ENCODE results near the gene SIX1. TPM values are rescaled to one million over a fixed set of nuclear protein-coding genes. Genes with fewer than 3 reads are reported as not detected.

The SIX1 gene
- total RNA-seq, 1 experiment from 2014 or later: 2.5 TPM

- TF ChIP-seq FOSL1 (IDR thresholded peaks at IDR 0.05; ENCODE audit: low read depth) (no peak), SIN3A (IDR thresholded peaks at IDR 0.05; ENCODE audit: low read depth) (no peak), MAX (IDR thresholded peaks at IDR 0.05) (no peak), SRF (IDR thresholded peaks at IDR 0.05; ENCODE audit: low read depth) (no peak), POLR2A (IDR thresholded peaks at IDR 0.05; ENCODE audit: borderline replicate concordance, extremely low read depth, insufficient read depth, insufficient read length) (no peak), POLR2AphosphoS5 (IDR thresholded peaks at IDR 0.05; ENCODE audit: low read depth, low read length) (no peak), TCF7L2 (IDR thresholded peaks at IDR 0.05; ENCODE audit: borderline replicate concordance, extremely low read depth, insufficient read depth, insufficient read length) (no peak), ZNF274 (IDR thresholded peaks at IDR 0.05; ENCODE audit: low read depth, low read length) (no peak)
- TF ChIP-seq, protein P1, sequence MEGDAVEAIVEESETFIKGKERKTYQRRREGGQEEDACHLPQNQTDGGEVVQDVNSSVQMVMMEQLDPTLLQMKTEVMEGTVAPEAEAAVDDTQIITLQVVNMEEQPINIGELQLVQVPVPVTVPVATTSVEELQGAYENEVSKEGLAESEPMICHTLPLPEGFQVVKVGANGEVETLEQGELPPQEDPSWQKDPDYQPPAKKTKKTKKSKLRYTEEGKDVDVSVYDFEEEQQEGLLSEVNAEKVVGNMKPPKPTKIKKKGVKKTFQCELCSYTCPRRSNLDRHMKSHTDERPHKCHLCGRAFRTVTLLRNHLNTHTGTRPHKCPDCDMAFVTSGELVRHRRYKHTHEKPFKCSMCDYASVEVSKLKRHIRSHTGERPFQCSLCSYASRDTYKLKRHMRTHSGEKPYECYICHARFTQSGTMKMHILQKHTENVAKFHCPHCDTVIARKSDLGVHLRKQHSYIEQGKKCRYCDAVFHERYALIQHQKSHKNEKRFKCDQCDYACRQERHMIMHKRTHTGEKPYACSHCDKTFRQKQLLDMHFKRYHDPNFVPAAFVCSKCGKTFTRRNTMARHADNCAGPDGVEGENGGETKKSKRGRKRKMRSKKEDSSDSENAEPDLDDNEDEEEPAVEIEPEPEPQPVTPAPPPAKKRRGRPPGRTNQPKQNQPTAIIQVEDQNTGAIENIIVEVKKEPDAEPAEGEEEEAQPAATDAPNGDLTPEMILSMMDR (IDR thresholded peaks at IDR 0.05 in 2 of 3, conservative IDR thresholded peaks at IDR 0.05 in 1 of 3; ENCODE audit: borderline replicate concordance in 1 of 3, insufficient read depth in 1 of 3, low read depth in 2 of 3, low read length in 2 of 3): no peak
- TF ChIP-seq, protein P2, sequence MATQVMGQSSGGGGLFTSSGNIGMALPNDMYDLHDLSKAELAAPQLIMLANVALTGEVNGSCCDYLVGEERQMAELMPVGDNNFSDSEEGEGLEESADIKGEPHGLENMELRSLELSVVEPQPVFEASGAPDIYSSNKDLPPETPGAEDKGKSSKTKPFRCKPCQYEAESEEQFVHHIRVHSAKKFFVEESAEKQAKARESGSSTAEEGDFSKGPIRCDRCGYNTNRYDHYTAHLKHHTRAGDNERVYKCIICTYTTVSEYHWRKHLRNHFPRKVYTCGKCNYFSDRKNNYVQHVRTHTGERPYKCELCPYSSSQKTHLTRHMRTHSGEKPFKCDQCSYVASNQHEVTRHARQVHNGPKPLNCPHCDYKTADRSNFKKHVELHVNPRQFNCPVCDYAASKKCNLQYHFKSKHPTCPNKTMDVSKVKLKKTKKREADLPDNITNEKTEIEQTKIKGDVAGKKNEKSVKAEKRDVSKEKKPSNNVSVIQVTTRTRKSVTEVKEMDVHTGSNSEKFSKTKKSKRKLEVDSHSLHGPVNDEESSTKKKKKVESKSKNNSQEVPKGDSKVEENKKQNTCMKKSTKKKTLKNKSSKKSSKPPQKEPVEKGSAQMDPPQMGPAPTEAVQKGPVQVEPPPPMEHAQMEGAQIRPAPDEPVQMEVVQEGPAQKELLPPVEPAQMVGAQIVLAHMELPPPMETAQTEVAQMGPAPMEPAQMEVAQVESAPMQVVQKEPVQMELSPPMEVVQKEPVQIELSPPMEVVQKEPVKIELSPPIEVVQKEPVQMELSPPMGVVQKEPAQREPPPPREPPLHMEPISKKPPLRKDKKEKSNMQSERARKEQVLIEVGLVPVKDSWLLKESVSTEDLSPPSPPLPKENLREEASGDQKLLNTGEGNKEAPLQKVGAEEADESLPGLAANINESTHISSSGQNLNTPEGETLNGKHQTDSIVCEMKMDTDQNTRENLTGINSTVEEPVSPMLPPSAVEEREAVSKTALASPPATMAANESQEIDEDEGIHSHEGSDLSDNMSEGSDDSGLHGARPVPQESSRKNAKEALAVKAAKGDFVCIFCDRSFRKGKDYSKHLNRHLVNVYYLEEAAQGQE (IDR thresholded peaks at IDR 0.05; ENCODE audit: low read depth): no peak
- TF ChIP-seq, protein P3, sequence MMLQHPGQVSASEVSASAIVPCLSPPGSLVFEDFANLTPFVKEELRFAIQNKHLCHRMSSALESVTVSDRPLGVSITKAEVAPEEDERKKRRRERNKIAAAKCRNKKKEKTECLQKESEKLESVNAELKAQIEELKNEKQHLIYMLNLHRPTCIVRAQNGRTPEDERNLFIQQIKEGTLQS (IDR thresholded peaks at IDR 0.05): no peak
- ATAC-seq: no peak
- ChIA-PET POLR2A (no interaction called here), RAD21 (ENCODE audit: low non-redundant PET in 1 of 2, low total read pairs in 2 of 2, uncharacterized antibody in 2 of 2, unreplicated experiment in 2 of 2) (no interaction called here), CTCF (no interaction called here)
- Histone ChIP-seq H3K79me2 (ENCODE audit: insufficient read depth, low read length) (peaks cover 2% of the 10 kb centered on the region; the same call in 1 of the 2 replicates), H3K9ac (ENCODE audit: low read length) (no peak overlapping the region), H3K4me2 (ENCODE audit: low read length) (no peak overlapping the region), H3K9me3 (ENCODE audit: control insufficient read depth in 1 of 2, insufficient read depth in 1 of 2, low read depth in 1 of 2, low read length in 2 of 2) (no peaks in the 10 kb centered on the region), H4K20me1 (ENCODE audit: insufficient read depth) (no peaks in the 10 kb centered on the region), H3K27me3 (ENCODE audit: insufficient read depth, low read length) (no peaks in the 10 kb centered on the region), H2AFZ (ENCODE audit: low read depth, low read length, poor library complexity, severe bottlenecking) (no peak overlapping the region), H3K4me1 (ENCODE audit: control insufficient read depth in 1 of 2, insufficient read depth in 2 of 2, low read length in 2 of 2) (peaks cover 2 to 4% of the 10 kb centered on the region in 2 experiments; a peak in 2 of 4 replicates), H3K36me3 (ENCODE audit: control insufficient read depth in 1 of 2, insufficient read depth in 2 of 2, low read length in 2 of 2) (no peaks in the 10 kb centered on the region), H3K27ac (ENCODE audit: low read depth, low read length) (no peak overlapping the region), H3K9me2 (ENCODE audit: insufficient read depth) (no peaks in the 10 kb centered on the region), H3K4me3 (replicated peaks in 1 of 2; ENCODE audit: low read depth in 1 of 2, low read length in 2 of 2) (no peak overlapping the region)
- no TSS peak for BruUV-seq (replicated peaks)
- no peak for DNase-seq (ENCODE audit: low read depth, low spot score)
- intact Hi-C loops (cut with micrococcal nuclease): no loop called here
Observed at GRCh38 chr14:60643141-60643462, 6.2 kb downstream of the SIX1 start.
